Measurements from ENCODE around the gene ATOH1. TPM values are rescaled to one million over a fixed set of nuclear protein-coding genes. Genes with fewer than 3 reads are reported as not detected.

Gene ATOH1
- total RNA-seq, 1 experiment from 2014 or later, result not detected

- H3K27ac ChIP-seq (ENCODE audit: low read depth, low read length), result no peak overlapping the region
- no peaks in the 10 kb centered on the region for H3K36me3 ChIP-seq (ENCODE audit: control insufficient read depth in 1 of 2, insufficient read depth in 2 of 2, low read length in 2 of 2)
- no peak overlapping the region for H3K9ac ChIP-seq (ENCODE audit: low read length)
- ChIA-PET CTCF (no interaction called here), POLR2A (no interaction called here), RAD21 (ENCODE audit: low non-redundant PET in 1 of 2, low total read pairs in 2 of 2, uncharacterized antibody in 2 of 2, unreplicated experiment in 2 of 2) (no interaction called here)
- no peak overlapping the region for H2AFZ ChIP-seq (ENCODE audit: low read depth, low read length, poor library complexity, severe bottlenecking)
- no peak overlapping the region for H3K4me2 ChIP-seq (ENCODE audit: low read length)
- H3K9me3 ChIP-seq (ENCODE audit: control insufficient read depth in 1 of 2, insufficient read depth in 1 of 2, low read depth in 1 of 2, low read length in 2 of 2), result no peaks in the 10 kb centered on the region
- no peak for ATAC-seq
- no TSS peak for BruUV-seq (replicated peaks)
- H3K27me3 ChIP-seq (ENCODE audit: insufficient read depth, low read length), result no peaks in the 10 kb centered on the region
- no peaks in the 10 kb centered on the region for H3K79me2 ChIP-seq (ENCODE audit: insufficient read depth, low read length)
- DNase-seq (ENCODE audit: low read depth, low spot score), result no peak
- H4K20me1 ChIP-seq (ENCODE audit: insufficient read depth), result no peaks in the 10 kb centered on the region
- no peaks in the 10 kb centered on the region for H3K4me1 ChIP-seq (ENCODE audit: control insufficient read depth in 1 of 2, insufficient read depth in 2 of 2, low read length in 2 of 2)
- intact Hi-C loops (cut with micrococcal nuclease), result no loop called here
- no peak overlapping the region for H3K4me3 ChIP-seq (replicated peaks in 1 of 2; ENCODE audit: low read depth in 1 of 2, low read length in 2 of 2)
- no peak for TF ChIP-seq ZBTB33 (IDR thresholded peaks at IDR 0.05; ENCODE audit: extremely low read depth, insufficient replicate concordance, low read length)
- TF ChIP-seq SIN3A (IDR thresholded peaks at IDR 0.05; ENCODE audit: low read depth), result no peak
- TF ChIP-seq SRF (IDR thresholded peaks at IDR 0.05; ENCODE audit: low read depth), result no peak
- TF ChIP-seq ATF3 (IDR thresholded peaks at IDR 0.05), result no peak
- no peak for TF ChIP-seq FOSL1 (IDR thresholded peaks at IDR 0.05; ENCODE audit: low read depth)
- TF ChIP-seq POLR2A (IDR thresholded peaks at IDR 0.05; ENCODE audit: borderline replicate concordance, extremely low read depth, insufficient read depth, insufficient read length), result no peak
- no peak for TF ChIP-seq ELF1 (IDR thresholded peaks at IDR 0.05; ENCODE audit: borderline replicate concordance, low read depth)
- no peak for TF ChIP-seq CEBPB (IDR thresholded peaks at IDR 0.05; ENCODE audit: low read depth)
- TF ChIP-seq EZH2 (IDR thresholded peaks at IDR 0.05), result no peak
- no peak for TF ChIP-seq REST (IDR thresholded peaks at IDR 0.05; ENCODE audit: low read depth)
- no peak for TF ChIP-seq ZNF274 (IDR thresholded peaks at IDR 0.05; ENCODE audit: low read depth, low read length)
- no peak for TF ChIP-seq CTCF (IDR thresholded peaks at IDR 0.05 in 2 of 3, conservative IDR thresholded peaks at IDR 0.05 in 1 of 3; ENCODE audit: borderline replicate concordance in 1 of 3, insufficient read depth in 1 of 3, low read depth in 2 of 3, low read length in 2 of 3)
- TF ChIP-seq YY1 (IDR thresholded peaks at IDR 0.05; ENCODE audit: extremely low read depth, insufficient replicate concordance, low read depth, low read length), result no peak
- TF ChIP-seq ZFX (IDR thresholded peaks at IDR 0.05), result no peak
- no peak for TF ChIP-seq TCF7L2 (IDR thresholded peaks at IDR 0.05; ENCODE audit: borderline replicate concordance, extremely low read depth, insufficient read depth, insufficient read length)
- no peak for TF ChIP-seq JUND (IDR thresholded peaks at IDR 0.05)
- no peak for TF ChIP-seq RAD21 (IDR thresholded peaks at IDR 0.05; ENCODE audit: low read depth)
- TF ChIP-seq EGR1 (IDR thresholded peaks at IDR 0.05; ENCODE audit: low read depth), result no peak
- no peak for TF ChIP-seq MAX (IDR thresholded peaks at IDR 0.05)
- TF ChIP-seq EZH2phosphoT487 (IDR thresholded peaks at IDR 0.05; ENCODE audit: borderline replicate concordance), result no peak
- no peaks in the 10 kb centered on the region for H3K9me2 ChIP-seq (ENCODE audit: insufficient read depth)
These were observed 15.5 kb upstream of the ATOH1 start for GRCh38 chr4:93813092-93813491.
